ENCODE data around the gene MACROD1. TPM values are rescaled to one million over a fixed set of nuclear protein-coding genes. Genes with fewer than 3 reads are reported as not detected.

The MACROD1 gene
- total and polyA plus RNA-seq, 9 of the 15 experiments (the other 6 are each of a cell fraction or from before 2014, with no cell fraction given), result 1.1 to 60.0 (median 26.4) TPM

GRCh38 chr11:63970902-63971301, 195.0 kb downstream of the MACROD1 start:
- peaks cover 3% of the 10 kb centered on the region; the same call in 2 of the 3 replicates for H3K36me3 ChIP-seq (ENCODE audit: control insufficient read depth, insufficient read depth, low read length)
- H3K4me3 ChIP-seq, result no peak overlapping the region
- FAIRE-seq (no peak), DNase-seq (ENCODE audit: extremely low read depth in 1 of 4, low spot score in 3 of 4) (peak in 1 of 4 experiments; percentile 34), ATAC-seq (no peak)
- ChIA-PET CTCF (ENCODE audit: low intra/inter-chr PET ratio) (no interaction called here), POLR2A (interaction anchor here (0.9 kb wide), 2 partner anchors 18 to 131 kb away, joined by 4 read pairs; no protein-coding TSS in a partner anchor)
- no peaks in the 10 kb centered on the region for H3K9me1 ChIP-seq (ENCODE audit: control insufficient read depth, insufficient read depth, low read length)
- peaks cover 16% of the 10 kb centered on the region for H3K79me2 ChIP-seq (ENCODE audit: control insufficient read depth, insufficient read depth, low read length)
- H3K9me3 ChIP-seq (replicated peaks; ENCODE audit: control insufficient read depth, insufficient read depth, low read depth, low read length), result no peaks in the 10 kb centered on the region
- no peak overlapping the region for H3K4me2 ChIP-seq (ENCODE audit: insufficient read depth, low read length)
- peak overlapping the region in 1 of 2 experiments; percentile 75; a peak in 1 of 4 replicates for H3K9ac ChIP-seq (ENCODE audit: insufficient read depth in 1 of 2, low read depth in 2 of 2, low read length in 2 of 2)
- H3K27ac ChIP-seq (ENCODE audit: extremely low read depth, low read depth, low read length), result peak overlapping the region; percentile 29; the same call in 1 of the 3 replicates
- peaks cover 7 to 13% of the 10 kb centered on the region in 2 experiments for H3K4me1 ChIP-seq (replicated peaks in 1 of 2; ENCODE audit: control insufficient read depth in 2 of 2, insufficient read depth in 2 of 2, low read length in 2 of 2)
- no peaks in the 10 kb centered on the region for H3K27me3 ChIP-seq (ENCODE audit: control insufficient read depth in 2 of 2, insufficient read depth in 2 of 2, low read length in 2 of 2)
- in situ Hi-C loops (cut with MboI), result no loop called here
- WGBS (ENCODE audit: insufficient coverage, low coverage, missing lambda C conversion rate), result 31% methylated on average over 4 of the region's 5 CpGs
- H2AFZ ChIP-seq (ENCODE audit: low read depth, low read length), result peak overlapping the region; percentile 48; the same call in 1 of the 2 replicates
- no TSS peak for BruUV-seq (replicated peaks)
- H4K20me1 ChIP-seq (replicated peaks; ENCODE audit: control insufficient read depth, insufficient read depth, low read length), result peaks cover 3% of the 10 kb centered on the region
- intact Hi-C loops (cut with micrococcal nuclease), result no loop called here
- TF ChIP-seq TFE3 (CRISPR knock-in tag; IDR thresholded peaks at IDR 0.05), result peak; percentile 28; the same call in 1 of the 2 replicates
- TF ChIP-seq RAD51 (IDR thresholded peaks at IDR 0.05; ENCODE audit: borderline replicate concordance, low read depth), result 0 out of 2 replicates have a peak, but pooled peaks have one; percentile 58
- TF ChIP-seq, protein P1, sequence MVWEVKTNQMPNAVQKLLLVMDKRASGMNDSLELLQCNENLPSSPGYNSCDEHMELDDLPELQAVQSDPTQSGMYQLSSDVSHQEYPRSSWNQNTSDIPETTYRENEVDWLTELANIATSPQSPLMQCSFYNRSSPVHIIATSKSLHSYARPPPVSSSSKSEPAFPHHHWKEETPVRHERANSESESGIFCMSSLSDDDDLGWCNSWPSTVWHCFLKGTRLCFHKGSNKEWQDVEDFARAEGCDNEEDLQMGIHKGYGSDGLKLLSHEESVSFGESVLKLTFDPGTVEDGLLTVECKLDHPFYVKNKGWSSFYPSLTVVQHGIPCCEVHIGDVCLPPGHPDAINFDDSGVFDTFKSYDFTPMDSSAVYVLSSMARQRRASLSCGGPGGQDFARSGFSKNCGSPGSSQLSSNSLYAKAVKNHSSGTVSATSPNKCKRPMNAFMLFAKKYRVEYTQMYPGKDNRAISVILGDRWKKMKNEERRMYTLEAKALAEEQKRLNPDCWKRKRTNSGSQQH (CRISPR knock-in tag; IDR thresholded peaks at IDR 0.05), result no peak
- no peak for TF ChIP-seq CREBBP (IDR thresholded peaks at IDR 0.05; ENCODE audit: low read depth, low read length)
- TF ChIP-seq FOXM1 (IDR thresholded peaks at IDR 0.05; ENCODE audit: low read depth), result no peak
- TF ChIP-seq FOXM1 (CRISPR knock-in tag; IDR thresholded peaks at IDR 0.05; ENCODE audit: low read depth), result no peak
- peak; percentile 66 for TF ChIP-seq BHLHE40 (IDR thresholded peaks at IDR 0.05; ENCODE audit: low read length)
- TF ChIP-seq NCOR1 (IDR thresholded peaks at IDR 0.05), result no peak
- no peak for TF ChIP-seq MEIS2 (IDR thresholded peaks at IDR 0.05; ENCODE audit: partially characterized antibody)
- TF ChIP-seq E2F6 (IDR thresholded peaks at IDR 0.05; ENCODE audit: borderline replicate concordance in 1 of 2, extremely low read depth in 1 of 2, insufficient read depth in 1 of 2, insufficient read length in 1 of 2, low read depth in 1 of 2, low read length in 1 of 2, poor library complexity in 1 of 2, severe bottlenecking in 1 of 2), result peak; percentile 74 to 75
- no peak for TF ChIP-seq ZNF699 (CRISPR knock-in tag; IDR thresholded peaks at IDR 0.05; ENCODE audit: insufficient replicate concordance)
- TF ChIP-seq ZNF639 (CRISPR knock-in tag; conservative IDR thresholded peaks at IDR 0.05 in 1 of 2, IDR thresholded peaks at IDR 0.05 in 1 of 2), result 0 out of 4 replicates have a peak, but pooled peaks of 1 of the 2 experiments have one; percentile 38
- TF ChIP-seq ZNF324 (CRISPR knock-in tag; IDR thresholded peaks at IDR 0.05), result no peak
- TF ChIP-seq USF1 (CRISPR knock-in tag; IDR thresholded peaks at IDR 0.05), result peak; percentile 66
- TF ChIP-seq ARHGAP35 (IDR thresholded peaks at IDR 0.05; ENCODE audit: partially characterized antibody), result no peak
